Measurements from ENCODE around the gene SLC16A8.
A peak's percentile ranks its signal among the peaks of the same experiment; 100 is the strongest.
"Not testable (repeated sequence)": the region's sequence is repeated elsewhere in the genome, so short reads cannot be mapped to it uniquely, and the experiment has no call there.

Gene SLC16A8

DNA sequence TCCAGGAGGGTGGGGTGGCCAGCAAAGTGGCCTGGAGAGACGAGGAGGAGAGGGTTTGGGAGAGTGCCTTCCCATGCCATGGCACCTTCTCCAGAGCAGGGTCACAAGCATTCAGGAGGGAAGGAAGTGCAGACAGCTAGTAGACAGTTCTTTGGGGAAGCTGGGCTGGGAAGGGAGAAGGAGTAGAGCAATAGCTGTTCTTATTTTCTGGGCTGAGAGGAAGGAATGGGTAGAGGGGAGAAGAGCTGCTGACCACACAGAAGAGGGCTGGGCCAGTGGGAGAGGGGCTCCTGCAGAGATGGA, 41.5 kb downstream of the SLC16A8 start:
- no peaks in the 10 kb centered on the region for H3K9me3 ChIP-seq (ENCODE audit: control insufficient read depth, insufficient read depth, low read length)
- no peaks in the 10 kb centered on the region for H3K27me3 ChIP-seq (ENCODE audit: control insufficient read depth, insufficient read depth, low read length)
- H3K4me3 ChIP-seq (ENCODE audit: low read depth, low read length), result no peak overlapping the region
- no peak overlapping the region for H3K9ac ChIP-seq (ENCODE audit: low read depth, low read length)
- no peaks in the 10 kb centered on the region for H3K36me3 ChIP-seq (ENCODE audit: control insufficient read depth, insufficient read depth, low read length)
- no peaks in the 10 kb centered on the region for H3K4me1 ChIP-seq (ENCODE audit: control insufficient read depth, insufficient read depth, low read length)

DNA sequence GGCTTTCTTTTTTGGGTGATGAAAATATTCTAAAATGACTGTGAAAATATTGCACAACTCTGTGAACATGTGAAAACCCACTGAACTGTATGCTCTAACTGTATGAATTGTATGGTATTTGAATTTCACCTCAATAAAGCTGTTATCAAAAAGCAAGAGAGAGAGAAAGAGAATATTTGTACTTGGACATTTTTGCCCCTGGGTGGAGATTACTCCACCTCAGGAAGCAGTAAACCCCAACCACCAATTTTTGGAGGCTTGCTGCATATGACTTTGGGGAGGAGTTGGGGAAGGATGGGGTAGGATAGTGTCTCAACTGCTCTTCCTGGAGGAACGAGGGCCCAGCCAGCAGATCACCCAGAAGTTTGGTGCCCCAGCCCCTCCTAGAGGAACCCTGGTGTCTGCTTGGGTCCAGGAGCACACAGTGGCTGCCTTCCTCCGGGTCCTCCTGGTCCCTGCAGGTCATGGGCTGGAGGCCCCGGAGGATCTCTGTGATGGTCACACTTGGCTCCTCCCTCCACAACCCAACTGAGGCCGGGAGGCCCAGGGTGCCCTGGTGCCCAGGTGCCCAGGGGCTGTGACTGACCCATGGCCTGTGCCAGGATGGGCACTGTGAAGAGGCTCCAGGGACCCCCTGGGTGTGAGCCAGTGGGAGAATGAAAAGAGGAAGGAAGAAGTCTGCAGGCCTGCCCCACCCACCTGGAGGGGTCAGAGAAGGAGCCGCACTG, 42.1 kb downstream of the SLC16A8 start:
- no peaks in the 10 kb centered on the region for H3K36me3 ChIP-seq (ENCODE audit: control insufficient read depth, insufficient read depth, low read length)
- H3K4me1 ChIP-seq (ENCODE audit: control insufficient read depth, insufficient read depth, low read length), result peaks cover 1% of the 10 kb centered on the region
- no peaks in the 10 kb centered on the region for H3K27me3 ChIP-seq (ENCODE audit: control insufficient read depth, insufficient read depth, low read length)
- no peak overlapping the region for H3K4me3 ChIP-seq (ENCODE audit: low read depth, low read length)
- H3K9me3 ChIP-seq (ENCODE audit: control insufficient read depth, insufficient read depth, low read length), result no peaks in the 10 kb centered on the region
- H3K9ac ChIP-seq (ENCODE audit: low read depth, low read length), result no peak overlapping the region

GRCh38 chr22:38040953-38041759, 42.8 kb downstream of the SLC16A8 start:
- peaks cover 2% of the 10 kb centered on the region for H3K4me1 ChIP-seq (ENCODE audit: control insufficient read depth, insufficient read depth, low read length)
- H3K9me3 ChIP-seq (ENCODE audit: control insufficient read depth, insufficient read depth, low read length), result no peaks in the 10 kb centered on the region
- no peaks in the 10 kb centered on the region for H3K27me3 ChIP-seq (ENCODE audit: control insufficient read depth, insufficient read depth, low read length)
- H3K36me3 ChIP-seq (ENCODE audit: control insufficient read depth, insufficient read depth, low read length), result no peaks in the 10 kb centered on the region
- no peak overlapping the region for H3K4me3 ChIP-seq (ENCODE audit: low read depth, low read length)
- H3K9ac ChIP-seq (ENCODE audit: low read depth, low read length), result no peak overlapping the region

DNA sequence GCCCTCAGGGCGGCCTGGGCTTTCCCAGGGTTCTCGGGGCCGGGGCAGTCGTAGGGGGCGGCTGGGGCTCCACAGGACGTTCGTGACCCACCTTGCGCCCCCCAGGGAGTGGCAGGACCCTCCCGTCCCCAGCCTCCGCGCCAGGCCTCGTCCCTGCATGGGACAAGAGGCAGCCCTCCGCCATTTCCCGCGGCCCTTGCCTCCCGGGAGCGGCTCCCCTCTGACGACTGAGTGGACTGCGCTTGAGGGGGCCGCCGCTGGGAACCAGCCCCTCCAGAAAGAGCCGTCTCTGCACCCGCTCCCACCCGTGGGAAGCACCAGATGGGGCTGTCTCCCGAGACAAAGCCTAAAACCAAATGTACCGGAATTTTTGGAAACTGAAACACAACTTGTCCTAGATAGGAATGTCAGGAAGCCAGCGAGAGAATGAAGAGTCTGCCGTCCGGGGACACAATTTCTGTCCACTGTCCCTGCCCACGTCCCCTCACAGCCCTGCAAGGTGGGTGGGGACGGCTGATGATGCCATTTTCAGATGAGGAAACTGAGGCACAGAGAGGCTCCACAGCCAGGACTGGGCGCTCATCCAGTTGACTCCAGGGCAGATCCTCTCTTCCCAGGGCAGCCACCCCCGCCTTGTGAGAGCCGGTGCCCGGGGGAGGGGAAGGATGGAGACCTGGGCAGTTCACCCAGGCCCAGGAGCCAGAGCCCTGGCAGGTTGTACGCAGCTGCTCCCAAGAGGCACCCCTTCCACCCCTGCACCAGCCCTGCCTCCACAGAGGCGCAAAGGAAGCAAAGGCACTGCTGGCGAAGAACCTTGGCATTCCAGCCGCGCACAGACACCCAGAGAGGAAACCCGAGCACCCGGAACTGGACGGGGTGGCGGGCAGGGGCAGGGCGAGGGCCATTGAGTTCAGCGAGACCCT, 44.8 kb downstream of the SLC16A8 start:
- Histone ChIP-seq H3K27me3 (ENCODE audit: control insufficient read depth, insufficient read depth, low read length) (no peaks in the 10 kb centered on the region), H3K9me3 (ENCODE audit: control insufficient read depth, insufficient read depth, low read length) (no peaks in the 10 kb centered on the region)

GRCh38 chr22:38038426-38038825, 45.6 kb downstream of the SLC16A8 start:
- Histone ChIP-seq H3K4me1 (ENCODE audit: control insufficient read depth, insufficient read depth, low read length) (peaks cover 10% of the 10 kb centered on the region), H3K4me3 (ENCODE audit: low read depth, low read length) (no peak overlapping the region), H3K9ac (ENCODE audit: low read depth, low read length) (no peak overlapping the region), H3K9me3 (ENCODE audit: control insufficient read depth, insufficient read depth, low read length) (no peaks in the 10 kb centered on the region), H3K36me3 (ENCODE audit: control insufficient read depth, insufficient read depth, low read length) (no peaks in the 10 kb centered on the region), H3K27me3 (ENCODE audit: control insufficient read depth, insufficient read depth, low read length) (no peaks in the 10 kb centered on the region)

More for the DNA sequence above, 44.8 kb downstream of the SLC16A8 start:
- Histone ChIP-seq H3K4me1 (ENCODE audit: control insufficient read depth, insufficient read depth, low read length) (peaks cover 10% of the 10 kb centered on the region), H3K9ac (ENCODE audit: low read depth, low read length) (no peak overlapping the region), H3K4me3 (ENCODE audit: low read depth, low read length) (no peak overlapping the region), H3K36me3 (ENCODE audit: control insufficient read depth, insufficient read depth, low read length) (no peaks in the 10 kb centered on the region)

- H3K36me3 ChIP-seq (ENCODE audit: control insufficient read depth, insufficient read depth, low read length); H3K9ac ChIP-seq (ENCODE audit: low read depth, low read length); H3K4me3 ChIP-seq (ENCODE audit: low read depth, low read length); H3K9me3 ChIP-seq (ENCODE audit: control insufficient read depth, insufficient read depth, low read length); H3K27me3 ChIP-seq (ENCODE audit: control insufficient read depth, insufficient read depth, low read length); H3K4me1 ChIP-seq (ENCODE audit: control insufficient read depth, insufficient read depth, low read length): not testable (repeated sequence)
Observed at GRCh38 chr22:38037367-38038150, 46.4 kb downstream of the SLC16A8 start.

DNA sequence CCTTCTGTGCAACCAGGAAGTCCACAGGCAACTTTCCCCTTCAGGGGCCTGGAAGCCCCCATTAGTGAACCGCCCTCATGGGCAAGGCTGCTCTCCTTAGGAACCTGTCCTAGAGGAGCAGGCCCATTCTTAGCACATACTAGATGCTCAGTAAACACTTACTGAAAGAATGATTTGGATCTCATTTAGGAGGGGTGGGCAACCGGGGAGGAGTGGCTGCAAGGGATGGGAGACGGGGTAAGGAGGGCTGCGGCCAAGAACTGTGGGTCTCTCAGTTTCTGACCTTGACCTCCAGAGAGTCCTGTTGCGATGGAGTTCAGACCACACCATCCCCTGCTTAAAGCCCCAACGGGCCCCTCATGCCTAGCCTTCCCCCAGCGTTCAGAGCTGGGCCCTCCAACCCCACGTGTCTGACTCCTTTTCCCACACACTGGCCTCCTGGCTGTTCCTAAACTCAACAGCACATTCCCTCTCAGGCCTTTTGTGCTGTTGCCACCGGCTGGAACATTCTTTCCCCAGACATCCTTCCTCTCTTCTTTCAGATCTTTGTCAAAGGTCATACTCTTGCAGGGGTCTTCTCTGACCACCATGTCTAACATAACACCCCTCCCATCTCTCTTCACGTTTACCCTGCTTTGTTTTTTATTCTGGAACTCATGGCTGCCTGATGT, 47.5 kb downstream of the SLC16A8 start:
- Histone ChIP-seq H3K9ac (ENCODE audit: low read depth, low read length) (no peak overlapping the region), H3K27me3 (ENCODE audit: control insufficient read depth, insufficient read depth, low read length) (no peaks in the 10 kb centered on the region), H3K4me3 (ENCODE audit: low read depth, low read length) (no peak overlapping the region), H3K4me1 (ENCODE audit: control insufficient read depth, insufficient read depth, low read length) (peaks cover 10% of the 10 kb centered on the region), H3K9me3 (ENCODE audit: control insufficient read depth, insufficient read depth, low read length) (no peaks in the 10 kb centered on the region), H3K36me3 (ENCODE audit: control insufficient read depth, insufficient read depth, low read length) (no peaks in the 10 kb centered on the region)

GRCh38 chr22:38035530-38035885, 48.5 kb downstream of the SLC16A8 start:
- Histone ChIP-seq H3K36me3 (ENCODE audit: control insufficient read depth, insufficient read depth, low read length) (no peaks in the 10 kb centered on the region), H3K4me3 (ENCODE audit: low read depth, low read length) (no peak overlapping the region), H3K9ac (ENCODE audit: low read depth, low read length) (no peak overlapping the region), H3K27me3 (ENCODE audit: control insufficient read depth, insufficient read depth, low read length) (no peaks in the 10 kb centered on the region), H3K9me3 (ENCODE audit: control insufficient read depth, insufficient read depth, low read length) (no peaks in the 10 kb centered on the region), H3K4me1 (ENCODE audit: control insufficient read depth, insufficient read depth, low read length) (peaks cover 10% of the 10 kb centered on the region)

DNA sequence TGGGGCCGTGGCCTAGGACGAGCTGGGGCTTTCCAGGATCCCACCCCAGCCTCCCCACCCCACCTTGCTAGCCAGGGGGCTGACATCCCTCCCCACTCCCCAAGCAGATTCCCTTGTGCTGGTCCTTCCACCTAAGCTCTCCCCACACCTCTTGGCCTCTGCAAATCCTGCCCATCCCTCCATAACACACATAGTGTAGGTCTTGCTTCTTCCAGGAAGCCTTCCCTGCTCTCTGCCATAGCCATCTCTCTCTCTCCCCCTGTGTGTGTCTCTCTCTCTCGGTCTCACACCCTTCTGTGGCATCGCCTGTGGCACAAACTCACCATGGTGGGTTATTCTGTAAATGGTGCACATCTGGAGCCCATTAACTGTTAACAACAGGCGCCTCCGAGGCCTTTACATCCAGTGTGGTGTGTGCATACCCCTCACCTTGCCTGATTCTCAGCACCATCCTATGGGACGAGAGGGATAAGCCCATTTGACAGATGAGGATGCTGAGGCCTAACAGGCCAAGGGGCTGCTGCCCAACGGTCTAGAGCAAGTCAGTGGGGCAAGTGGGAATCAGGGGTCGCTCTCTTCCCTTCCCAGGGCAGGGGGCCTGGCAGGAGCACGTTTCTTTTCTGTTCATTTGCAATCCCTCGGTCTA, 49.0 kb downstream of the SLC16A8 start:
- H3K36me3 ChIP-seq (ENCODE audit: control insufficient read depth, insufficient read depth, low read length), result no peaks in the 10 kb centered on the region
- H3K27me3 ChIP-seq (ENCODE audit: control insufficient read depth, insufficient read depth, low read length), result no peaks in the 10 kb centered on the region
- peak overlapping the region; percentile 13 for H3K4me3 ChIP-seq (ENCODE audit: low read depth, low read length)
- no peaks in the 10 kb centered on the region for H3K9me3 ChIP-seq (ENCODE audit: control insufficient read depth, insufficient read depth, low read length)
- H3K9ac ChIP-seq (ENCODE audit: low read depth, low read length), result peak overlapping the region; percentile 54
- H3K4me1 ChIP-seq (ENCODE audit: control insufficient read depth, insufficient read depth, low read length), result peaks cover 10% of the 10 kb centered on the region

DNA sequence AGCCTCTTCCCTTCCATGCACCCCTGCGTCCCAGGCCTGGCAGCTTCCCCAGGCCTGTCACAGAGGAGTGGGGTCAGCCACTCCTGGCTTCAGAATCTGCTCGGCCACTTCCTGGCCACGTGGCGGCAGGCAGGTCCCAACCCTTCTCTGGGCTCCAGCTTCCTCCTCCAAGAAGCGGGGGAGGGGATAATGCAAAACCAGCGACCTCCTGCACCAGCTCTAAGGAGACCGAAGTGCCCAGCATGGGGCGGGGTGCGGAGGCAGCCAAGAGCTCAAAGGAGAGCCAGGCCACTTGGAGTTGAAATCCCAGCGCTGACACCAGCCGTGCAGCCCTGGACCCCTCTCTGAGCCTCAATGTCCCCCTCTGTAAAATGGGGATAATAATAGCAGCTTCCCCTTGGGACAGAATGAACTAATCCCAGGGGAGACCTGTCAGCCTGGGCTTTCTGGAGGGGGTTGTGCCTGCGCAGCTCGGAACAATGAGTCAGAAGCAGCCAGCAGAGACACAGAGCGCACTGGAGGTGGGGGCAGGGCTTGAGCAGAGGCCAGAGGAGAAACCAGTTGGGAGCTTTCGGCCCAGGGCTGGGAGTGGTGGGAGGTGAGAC, 49.6 kb downstream of the SLC16A8 start:
- Histone ChIP-seq H3K4me1 (ENCODE audit: control insufficient read depth, insufficient read depth, low read length) (peaks cover 10% of the 10 kb centered on the region), H3K27me3 (ENCODE audit: control insufficient read depth, insufficient read depth, low read length) (no peaks in the 10 kb centered on the region), H3K9ac (ENCODE audit: low read depth, low read length) (peak overlapping the region; percentile 54)

More for the DNA sequence above, 49.6 kb downstream of the SLC16A8 start:
- H3K36me3 ChIP-seq (ENCODE audit: control insufficient read depth, insufficient read depth, low read length), result no peaks in the 10 kb centered on the region
- H3K9me3 ChIP-seq (ENCODE audit: control insufficient read depth, insufficient read depth, low read length), result no peaks in the 10 kb centered on the region
- no peak overlapping the region for H3K4me3 ChIP-seq (ENCODE audit: low read depth, low read length)

All from iPS-15b (cell line).